Liver (tissue), 9 donors: Measurements from ENCODE around the gene IL36B. TPM values are rescaled to one million over a fixed set of nuclear protein-coding genes. Genes with fewer than 3 reads are reported as not detected.

Source experiments
- DNase-seq: peaks from one replicate; pipeline ENCODE4 v3.0.0-alpha.2; 2017; ENCODE audit warnings: low spot score
- H3K27ac ChIP-seq, 2 donors: one replicate each; pipeline ENCODE4 v1.7.0; 2013; ENCODE audit warnings: inconsistent platforms in 2 of 2, low read length in 2 of 2, control low read depth in 1 of 2, low read depth in 1 of 2, mild to moderate bottlenecking in 1 of 2
- H3K27me3 ChIP-seq, 4 donors: one replicate each; pipeline versions ENCODE4 v1.6.1 to v1.7.0; 2013; ENCODE audit warnings: low read length in 3 of 4, inconsistent platforms in 1 of 4, mild to moderate bottlenecking in 1 of 4, moderate library complexity in 1 of 4; ENCODE audit not compliant: control insufficient read depth in 4 of 4, insufficient read depth in 4 of 4
- H3K36me3 ChIP-seq, 4 donors: one replicate each; pipeline versions ENCODE4 v1.6.1 to v1.7.0; 2013; ENCODE audit warnings: low read length in 3 of 4, mild to moderate bottlenecking in 3 of 4, low read depth in 1 of 4, moderate library complexity in 1 of 4; ENCODE audit not compliant: control insufficient read depth in 4 of 4, insufficient read depth in 3 of 4
- H3K4me1 ChIP-seq, 4 donors: one replicate each; pipeline versions ENCODE4 v1.6.1 to v1.7.0; 2013; ENCODE audit warnings: low read length in 3 of 4, mild to moderate bottlenecking in 3 of 4, moderate library complexity in 1 of 4; ENCODE audit not compliant: control insufficient read depth in 4 of 4, insufficient read depth in 4 of 4
- H3K4me3 ChIP-seq, 3 donors: one replicate each; pipeline versions ENCODE4 v1.6.1 to v1.7.0; 2013; ENCODE audit warnings: low read length in 3 of 3, control low read depth in 1 of 3, low read depth in 1 of 3, mild to moderate bottlenecking in 1 of 3
- H3K9ac ChIP-seq, 2 donors: one replicate each; pipeline ENCODE4 v1.7.0; 2013; ENCODE audit warnings: low read length in 2 of 2, mild to moderate bottlenecking in 2 of 2, moderate library complexity in 2 of 2, control low read depth in 1 of 2, low read depth in 1 of 2
- H3K9me3 ChIP-seq, 4 donors: one replicate each; pipeline versions ENCODE4 v1.6.1 to v1.7.0; 2013; ENCODE audit warnings: low read length in 3 of 4; ENCODE audit not compliant: control insufficient read depth in 4 of 4
- CTCF ChIP-seq: fragments of 150-350 bp; IDR thresholded peaks from 2 replicates; pipeline ENCODE4 v1.5.1; 2017; ENCODE audit warnings: improper control_type of control experiment, low read depth, low read length; ENCODE audit not compliant: missing input control
- EGR1 ChIP-seq, 2 donors: IDR thresholded peaks; 2 replicates each; pipeline ENCODE4 v1.6.1; 2016 to 2018; ENCODE audit warnings: antibody characterized with exemption in 2 of 2, low read depth in 2 of 2
- FOXA1 ChIP-seq: IDR thresholded peaks from 2 replicates; pipeline ENCODE4 v1.6.1; 2016; ENCODE audit warnings: antibody characterized with exemption
- FOXA2 ChIP-seq: IDR thresholded peaks from 2 replicates; pipeline ENCODE4 v1.6.1; 2016; ENCODE audit warnings: antibody characterized with exemption
- GABPA ChIP-seq, 2 donors: IDR thresholded peaks in 1 of 2; conservative IDR thresholded peaks in 1 of 2; 2 replicates each; pipeline ENCODE4 v1.6.1; 2016; ENCODE audit warnings: antibody characterized with exemption in 2 of 2, mild to moderate bottlenecking in 1 of 2, moderate library complexity in 1 of 2
- HNF4G ChIP-seq: IDR thresholded peaks from 2 replicates; pipeline ENCODE4 v1.6.1; 2016; ENCODE audit warnings: antibody characterized with exemption
- NR2F2 ChIP-seq: IDR thresholded peaks from 2 replicates; pipeline ENCODE4 v1.6.1; 2016; ENCODE audit warnings: antibody characterized with exemption
- RAD21 ChIP-seq, 2 donors: IDR thresholded peaks; 2 replicates each; pipeline ENCODE4 v1.6.1; 2016; ENCODE audit warnings: antibody characterized with exemption in 2 of 2, mild to moderate bottlenecking in 2 of 2
- REST ChIP-seq: IDR thresholded peaks from 2 replicates; pipeline ENCODE4 v1.6.1; 2016; ENCODE audit warnings: antibody characterized with exemption, mild to moderate bottlenecking
- RXRA ChIP-seq, 2 donors: IDR thresholded peaks; 2 replicates each; pipeline ENCODE4 v1.6.1; 2017 to 2018; ENCODE audit warnings: antibody characterized with exemption in 2 of 2, mild to moderate bottlenecking in 1 of 2
- TAF1 ChIP-seq: conservative IDR thresholded peaks from 2 replicates; pipeline ENCODE4 v1.6.1; 2016; ENCODE audit warnings: antibody characterized with exemption, mild to moderate bottlenecking
- YY1 ChIP-seq: IDR thresholded peaks from 2 replicates; pipeline ENCODE4 v1.6.1; 2016; ENCODE audit warnings: antibody characterized with exemption, mild to moderate bottlenecking
- WGBS: extraction: QIAGEN DNeasy Blood & Tissue Kit; methylation state at CpG from one replicate; pipeline ENCODE4 v1.1.7; 2013; 5-methylcytosine and 5-hydroxymethylcytosine counted together
- polyA plus RNA-seq, 2 donors: library from polyadenylated mRNA; stranded (reverse) in 1 of 2; unstranded in 1 of 2; fragments of 200-250 nt in 1 of 2; fragments of >200 nt in 1 of 2; fragmentation: Nextera tagmentation in 1 of 2; extraction: Ambion mirVana in 1 of 2; gene quantifications; one replicate each; pipeline versions ENCODE4 v1.2.1 to v1.2.3, GENCODE V29; 2013 to 2015
- total RNA-seq, 2 donors: library from RNA; depleted of rRNA; stranded (reverse); fragments of >200 nt; gene quantifications; one replicate each; pipeline ENCODE4 v1.2.3, GENCODE V29; 2014
- TF ChIP-seq, protein P1 (sequence below): IDR thresholded peaks from 2 replicates; pipeline ENCODE4 v1.6.1; 2016; ENCODE audit warnings: antibody characterized with exemption
- donor health status: healthy.
- donor health status: healthy.
- donor health status: healthy.
- donor health status: healthy.
- donor health status: healthy.

The IL36B gene
- total and polyA plus RNA-seq, 4 donors = not detected

- no peak overlapping the region for H3K27ac ChIP-seq
- H3K9me3 ChIP-seq = no peaks in the 10 kb centered on the region
- no peaks in the 10 kb centered on the region for H3K4me1 ChIP-seq
- no peaks in the 10 kb centered on the region for H3K27me3 ChIP-seq
- TF ChIP-seq EGR1 (IDR thresholded peaks at IDR 0.05; ENCODE audit: low read depth in 2 of 2) (no peak), GABPA (IDR thresholded peaks at IDR 0.05 in 1 of 2, conservative IDR thresholded peaks at IDR 0.05 in 1 of 2) (no peak)
- 93% methylated on average over 2 of the region's 2 CpGs for WGBS
- no peak overlapping the region for H3K9ac ChIP-seq
- H3K4me3 ChIP-seq = no peak overlapping the region
- no peaks in the 10 kb centered on the region for H3K36me3 ChIP-seq
- DNase-seq = no peak
Measured at GRCh38 chr2:113015655-113016054, 37.0 kb downstream of the IL36B start.

GRCh38 chr2:113015042-113015441 is 37.6 kb downstream of the IL36B start:
- H3K27ac ChIP-seq = no peak overlapping the region
- no peak for DNase-seq
- H3K27me3 ChIP-seq = no peaks in the 10 kb centered on the region
- TF ChIP-seq RAD21 (IDR thresholded peaks at IDR 0.05) (no peak), TAF1 (no peak), CTCF (no peak)
- H3K36me3 ChIP-seq = no peaks in the 10 kb centered on the region
- H3K4me3 ChIP-seq = no peak overlapping the region
- H3K9me3 ChIP-seq = no peaks in the 10 kb centered on the region
- H3K9ac ChIP-seq = no peak overlapping the region
- no peaks in the 10 kb centered on the region for H3K4me1 ChIP-seq
- 87% methylated on average over 1 of the region's 1 CpG for WGBS

GRCh38 chr2:113014067-113014466 is 38.6 kb downstream of the IL36B start:
- Histone ChIP-seq H3K4me3 (no peak overlapping the region), H3K36me3 (no peaks in the 10 kb centered on the region), H3K27ac (no peak overlapping the region), H3K9me3 (no peaks in the 10 kb centered on the region), H3K9ac (no peak overlapping the region), H3K27me3 (no peaks in the 10 kb centered on the region), H3K4me1 (no peaks in the 10 kb centered on the region)
- TF ChIP-seq NR2F2 (no peak), RXRA (IDR thresholded peaks at IDR 0.05) (no peak), RAD21 (IDR thresholded peaks at IDR 0.05) (no peak), YY1 (no peak)
- TF ChIP-seq, protein P1, sequence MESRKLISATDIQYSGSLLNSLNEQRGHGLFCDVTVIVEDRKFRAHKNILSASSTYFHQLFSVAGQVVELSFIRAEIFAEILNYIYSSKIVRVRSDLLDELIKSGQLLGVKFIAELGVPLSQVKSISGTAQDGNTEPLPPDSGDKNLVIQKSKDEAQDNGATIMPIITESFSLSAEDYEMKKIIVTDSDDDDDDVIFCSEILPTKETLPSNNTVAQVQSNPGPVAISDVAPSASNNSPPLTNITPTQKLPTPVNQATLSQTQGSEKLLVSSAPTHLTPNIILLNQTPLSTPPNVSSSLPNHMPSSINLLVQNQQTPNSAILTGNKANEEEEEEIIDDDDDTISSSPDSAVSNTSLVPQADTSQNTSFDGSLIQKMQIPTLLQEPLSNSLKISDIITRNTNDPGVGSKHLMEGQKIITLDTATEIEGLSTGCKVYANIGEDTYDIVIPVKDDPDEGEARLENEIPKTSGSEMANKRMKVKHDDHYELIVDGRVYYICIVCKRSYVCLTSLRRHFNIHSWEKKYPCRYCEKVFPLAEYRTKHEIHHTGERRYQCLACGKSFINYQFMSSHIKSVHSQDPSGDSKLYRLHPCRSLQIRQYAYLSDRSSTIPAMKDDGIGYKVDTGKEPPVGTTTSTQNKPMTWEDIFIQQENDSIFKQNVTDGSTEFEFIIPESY = no peak
- 93% methylated on average over 2 of the region's 2 CpGs for WGBS
- no peak for DNase-seq

- WGBS = 78% methylated on average over 3 of the region's 3 CpGs
Measured at GRCh38 chr2:113013336-113013661, 39.4 kb downstream of the IL36B start.

More at GRCh38 chr2:113013336-113013661, 39.4 kb downstream of the IL36B start:
- TF ChIP-seq CTCF = no peak
- no peak for TF ChIP-seq REST
- no peak for TF ChIP-seq FOXA1
- no peak for TF ChIP-seq TAF1
- TF ChIP-seq FOXA2 = no peak
- no peak for TF ChIP-seq EGR1 (IDR thresholded peaks at IDR 0.05; ENCODE audit: low read depth in 2 of 2)
- no peak for TF ChIP-seq HNF4G
- TF ChIP-seq GABPA (IDR thresholded peaks at IDR 0.05 in 1 of 2, conservative IDR thresholded peaks at IDR 0.05 in 1 of 2) = no peak
- H3K9me3 ChIP-seq = no peaks in the 10 kb centered on the region
- H3K27me3 ChIP-seq = no peaks in the 10 kb centered on the region
- H3K36me3 ChIP-seq = no peaks in the 10 kb centered on the region
- DNase-seq = no peak
- no peaks in the 10 kb centered on the region for H3K4me1 ChIP-seq
- no peak overlapping the region for H3K4me3 ChIP-seq
- no peak overlapping the region for H3K27ac ChIP-seq
- no peak overlapping the region for H3K9ac ChIP-seq
